Lung (tissue), 12 donors: Measurements from ENCODE around the gene BCLAF3. TPM values are rescaled to one million over a fixed set of nuclear protein-coding genes. Genes with fewer than 3 reads are reported as not detected.

Experiments
- ATAC-seq: fragments of 200-7000 bp; cut with Tn5 transposase; one replicate; pipeline ENCODE4 v1.9.1; 2020; ENCODE audit warnings: moderate number of reproducible peaks; ENCODE audit not compliant: insufficient read depth, low FRiP score
- DNase-seq, 3 donors: peaks; one replicate each; pipeline ENCODE4 v3.0.0-alpha.2; 2013 to 2017
- H3K27ac ChIP-seq, 2 donors: one replicate each; pipeline ENCODE4 v1.5.1; 2013; ENCODE audit warnings: mild to moderate bottlenecking in 2 of 2, moderate library complexity in 2 of 2, control low read depth in 1 of 2, inconsistent platforms in 1 of 2, low read depth in 1 of 2, low read length in 1 of 2
- H3K27me3 ChIP-seq, 3 donors: one replicate each; pipeline ENCODE4 v1.5.1; 2013; ENCODE audit warnings: low read length in 2 of 3; ENCODE audit not compliant: control insufficient read depth in 3 of 3, insufficient read depth in 3 of 3
- H3K36me3 ChIP-seq, 4 donors: one replicate each; pipeline ENCODE4 v1.5.1; 2013; ENCODE audit warnings: low read length in 4 of 4, mild to moderate bottlenecking in 1 of 4, moderate library complexity in 1 of 4; ENCODE audit not compliant: control insufficient read depth in 4 of 4, insufficient read depth in 4 of 4
- H3K4me1 ChIP-seq, 5 donors: one replicate each; pipeline ENCODE4 v1.5.1; 2013; ENCODE audit warnings: low read length in 5 of 5, mild to moderate bottlenecking in 2 of 5, moderate library complexity in 1 of 5; ENCODE audit not compliant: control insufficient read depth in 5 of 5, insufficient read depth in 5 of 5
- H3K4me3 ChIP-seq: one replicate; pipeline ENCODE4 v1.5.1; 2013; ENCODE audit warnings: mild to moderate bottlenecking, control low read depth, moderate library complexity
- H3K9ac ChIP-seq, 2 donors: one replicate each; pipeline ENCODE4 v1.5.1; 2013; ENCODE audit warnings: low read length in 2 of 2, control low read depth in 1 of 2; ENCODE audit not compliant: insufficient read depth in 1 of 2
- H3K9me3 ChIP-seq, 4 donors: one replicate each; pipeline ENCODE4 v1.5.1; 2013; ENCODE audit warnings: low read length in 3 of 4, mild to moderate bottlenecking in 1 of 4, moderate library complexity in 1 of 4; ENCODE audit not compliant: control insufficient read depth in 4 of 4, insufficient read depth in 3 of 4
- CTCF ChIP-seq: IDR thresholded peaks from 2 replicates; pipeline ENCODE4 v1.5.1; 2012; ENCODE audit warnings: mild to moderate bottlenecking; ENCODE audit errors: control extremely low read depth, extremely low read depth
- WGBS, 2 donors: extraction: QIAGEN DNeasy Blood & Tissue Kit; methylation state at CpG; one replicate each; pipeline ENCODE4 v1.1.7; 2013; 5-methylcytosine and 5-hydroxymethylcytosine counted together
- polyA plus RNA-seq, 2 donors: library from polyadenylated mRNA; stranded (reverse); fragments of 200-250 nt; gene quantifications; one replicate each; pipeline ENCODE4 v1.2.1, GENCODE V29; 2013
- total RNA-seq, 2 donors: library from RNA; depleted of rRNA in 1 of 2; stranded (reverse); fragments of >200 nt in 1 of 2; gene quantifications; one replicate each; pipeline ENCODE4 v1.2.1, GENCODE V29; 2014 to 2021
- donor health status: control.
- donor health status: control.
- donor health status: Bipolar disorder and iron deficiency.
- donor health status: healthy.
- donor health status: DM: yes; HTN: yes; CAD: no.

The BCLAF3 gene
- total and polyA plus RNA-seq, 4 donors = 2.5 to 22.4 (median 7.8) TPM

- no peak for TF ChIP-seq CTCF
Measured at GRCh38 chrX:20015422-20015821, 24.6 kb upstream of the BCLAF3 start.

GRCh38 chrX:20011608-20012007, 20.7 kb upstream of the BCLAF3 start:
- Histone ChIP-seq H3K36me3 (no peaks in the 10 kb centered on the region), H3K9me3 (peaks cover 0 to 11% (median 2%) of the 10 kb centered on the region in 4 donors), H3K4me1 (no peaks in the 10 kb centered on the region), H3K27ac (no peak overlapping the region), H3K27me3 (peaks cover 0 to 59% (median 31%) of the 10 kb centered on the region in 3 donors), H3K4me3 (no peak overlapping the region), H3K9ac (no peak overlapping the region)
- no peak for ATAC-seq
- WGBS, 2 donors = 80 to 90% methylated on average over 3 to 4 of the region's 4 CpGs
- no peak for TF ChIP-seq CTCF
- DNase-seq = no peak

More at GRCh38 chrX:20015422-20015821, 24.6 kb upstream of the BCLAF3 start:
- Histone ChIP-seq H3K4me3 (no peak overlapping the region), H3K4me1 (no peaks in the 10 kb centered on the region), H3K27me3 (peaks cover 0 to 58% (median 21%) of the 10 kb centered on the region in 3 donors), H3K9ac (no peak overlapping the region), H3K9me3 (peaks cover 0 to 16% (median 2%) of the 10 kb centered on the region in 4 donors), H3K36me3 (no peaks in the 10 kb centered on the region), H3K27ac (no peak overlapping the region)
- DNase-seq (no peak), ATAC-seq (no peak)
- WGBS, 2 donors = 33 to 69% methylated on average over 1 of the region's 1 CpG

- peaks cover 0 to 36% (median 30%) of the 10 kb centered on the region in 3 donors for H3K27me3 ChIP-seq
- no peak for ATAC-seq
- H3K36me3 ChIP-seq = no peaks in the 10 kb centered on the region
- H3K27ac ChIP-seq = no peak overlapping the region
- no peak for DNase-seq
- H3K4me1 ChIP-seq = no peaks in the 10 kb centered on the region
- H3K9me3 ChIP-seq = no peaks in the 10 kb centered on the region
- no peak overlapping the region for H3K9ac ChIP-seq
- no peak overlapping the region for H3K4me3 ChIP-seq
- no peak for TF ChIP-seq CTCF
- 80 to 85% methylated on average over 7 of the region's 7 CpGs for WGBS, 2 donors
Measured at GRCh38 chrX:20007962-20008622, 17.2 kb upstream of the BCLAF3 start.

DNA sequence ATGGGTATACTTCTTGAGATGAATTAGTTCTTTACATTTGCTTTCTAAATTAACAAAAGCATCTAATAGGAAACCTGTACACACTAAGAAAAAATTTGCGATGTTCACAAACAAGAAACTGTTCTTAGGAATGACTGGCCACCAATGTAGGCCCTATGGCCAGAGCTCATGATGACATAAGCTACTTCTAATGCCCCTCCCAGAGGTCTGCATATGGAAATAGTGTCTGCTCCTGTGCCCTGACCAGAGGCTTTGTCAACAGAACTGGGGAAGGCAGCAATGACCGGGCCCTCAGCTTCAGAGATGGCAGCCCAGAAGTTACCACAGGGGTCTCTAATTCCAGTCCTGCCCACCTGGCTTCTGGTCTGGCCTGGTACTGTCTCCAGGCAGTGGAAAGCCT, 15.0 kb upstream of the BCLAF3 start:
- TF ChIP-seq CTCF = no peak
- ATAC-seq (no peak), DNase-seq (no peak)
- no peak overlapping the region for H3K4me3 ChIP-seq
- peaks cover under 1 to 38% (median 24%) of the 10 kb centered on the region in 3 donors for H3K27me3 ChIP-seq
- H3K9me3 ChIP-seq = no peaks in the 10 kb centered on the region
- WGBS, 2 donors = 96 to 100% methylated on average over 2 of the region's 2 CpGs
- H3K36me3 ChIP-seq = no peaks in the 10 kb centered on the region
- no peaks in the 10 kb centered on the region for H3K4me1 ChIP-seq
- H3K9ac ChIP-seq = no peak overlapping the region
- no peak overlapping the region for H3K27ac ChIP-seq
